Measurements from ENCODE around the gene DHX30. TPM values are rescaled to one million over a fixed set of nuclear protein-coding genes. Genes with fewer than 3 reads are reported as not detected.

Gene DHX30
- total and polyA plus RNA-seq, 2 of the 4 experiments (the other 2 are of a cell fraction): 55.6 to 57.2 TPM

GRCh38 chr3:47817609-47818008, 14.7 kb downstream of the DHX30 start:
- no peak overlapping the region for H4K5ac ChIP-seq (ENCODE audit: low read depth, low read length)
- BruUV-seq (replicated peaks): no TSS peak
- no peak overlapping the region for H3K14ac ChIP-seq (replicated peaks; ENCODE audit: low read depth, low read length)
- H3K9me1 ChIP-seq (ENCODE audit: insufficient read depth, low read length): peaks cover 7% of the 10 kb centered on the region
- no peak overlapping the region for H4K8ac ChIP-seq (ENCODE audit: low read depth in 2 of 2, low read length in 2 of 2)
- no peak overlapping the region for H3K9ac ChIP-seq (ENCODE audit: low read depth, low read length)
- no peak overlapping the region for H2BK15ac ChIP-seq (ENCODE audit: low read depth, low read length)
- H3K23ac ChIP-seq (ENCODE audit: low read depth, low read length): no peak overlapping the region; the same call in 1 of the 2 replicates
- no peak overlapping the region for H2BK5ac ChIP-seq (ENCODE audit: low read depth, low read length, poor library complexity, severe bottlenecking)
- peaks cover 29% of the 10 kb centered on the region for H3K36me3 ChIP-seq (ENCODE audit: control insufficient read depth, insufficient read depth, low read length)
- TF ChIP-seq CTCF (conservative IDR thresholded peaks at IDR 0.05; ENCODE audit: low read depth, low read length) (no peak), CEBPB (IDR thresholded peaks at IDR 0.05; ENCODE audit: low read depth, low read length) (no peak), SMC3 (IDR thresholded peaks at IDR 0.05; ENCODE audit: low read depth, low read length) (no peak), ELK1 (IDR thresholded peaks at IDR 0.05; ENCODE audit: borderline replicate concordance, low read depth, low read length) (no peak), RAD21 (IDR thresholded peaks at IDR 0.05; ENCODE audit: low read length) (no peak), USF2 (IDR thresholded peaks at IDR 0.05; ENCODE audit: low read depth, low read length) (no peak), MXI1 (IDR thresholded peaks at IDR 0.05; ENCODE audit: borderline replicate concordance, low read depth, low read length) (no peak), MAZ (IDR thresholded peaks at IDR 0.05; ENCODE audit: borderline replicate concordance, low read depth, low read length) (no peak), FOS (IDR thresholded peaks at IDR 0.05; ENCODE audit: low read depth, low read length) (no peak), RFX5 (IDR thresholded peaks at IDR 0.05; ENCODE audit: low read depth, low read length) (no peak)
- H2BK120ac ChIP-seq (ENCODE audit: low read depth, low read length): no peak overlapping the region
- H3K9me3 ChIP-seq (ENCODE audit: control insufficient read depth, insufficient read depth, low read length): no peaks in the 10 kb centered on the region
- H2AFZ ChIP-seq (replicated peaks; ENCODE audit: low read length, poor library complexity): no peak overlapping the region
- no peak overlapping the region for H3K18ac ChIP-seq (ENCODE audit: low read depth, low read length)
- H4K20me1 ChIP-seq (ENCODE audit: insufficient read depth, low read length): no peaks in the 10 kb centered on the region
- H3K56ac ChIP-seq (ENCODE audit: extremely low read depth, insufficient read depth, low read length): no peak overlapping the region
- no CpG with 5 or more reads among the region's 7 CpGs for WGBS, 2 experiments (ENCODE audit: extremely low coverage in 2 of 2, insufficient read length in 1 of 2)
- H4K91ac ChIP-seq (ENCODE audit: insufficient read depth, low read depth, low read length): no peak overlapping the region
- H2BK20ac ChIP-seq (ENCODE audit: low read depth, low read length): no peak overlapping the region
- H3K27ac ChIP-seq (ENCODE audit: insufficient read depth, low read length): no peak overlapping the region
- DNase-seq (no peak), ATAC-seq (ENCODE audit: low read depth) (no peak)
- H3K4me2 ChIP-seq (ENCODE audit: low read depth, low read length): no peak overlapping the region
- intact Hi-C loops (cut with micrococcal nuclease): no loop called here
- no peak overlapping the region for H2AK9ac ChIP-seq (replicated peaks; ENCODE audit: low read depth, low read length, poor library complexity)
- H3K4me1 ChIP-seq (ENCODE audit: control insufficient read depth, insufficient read depth, low read length): no peaks in the 10 kb centered on the region
- no peak overlapping the region for H3K4ac ChIP-seq (ENCODE audit: low read depth, low read length)
- H3K27me3 ChIP-seq (ENCODE audit: control insufficient read depth, insufficient read depth, low read length): no peaks in the 10 kb centered on the region
- dilution Hi-C loops (cut with HindIII; ENCODE audit: low sequenced_read_pairs, unreplicated experiment): no loop called here
- in situ Hi-C loops (cut with MboI; ENCODE audit: low sequenced_read_pairs): no loop called here
- H3K79me1 ChIP-seq (ENCODE audit: low read depth in 1 of 2, low read length in 2 of 2): peaks cover 0 to 6% of the 10 kb centered on the region in 2 experiments; a peak in 1 of 4 replicates
- H3K4me3 ChIP-seq (ENCODE audit: insufficient read depth, low read depth, low read length): no peak overlapping the region
- ChIA-PET POLR2A (ENCODE audit: unreplicated experiment) (no interaction called here), CTCF (no interaction called here)
- H2AK5ac ChIP-seq (ENCODE audit: low read depth, low read length): no peak overlapping the region

All from IMR-90 (cell line).